HL-60 (cell line): ENCODE results near the gene SERTAD3.

Experiments
- GABPA ChIP-seq: IDR thresholded peaks from 2 replicates; pipeline ENCODE4 v1.6.1; 2012; ENCODE audit warnings: low read depth
- POLR2AphosphoS5 ChIP-seq: IDR thresholded peaks from 2 replicates; pipeline ENCODE4 v1.6.1; 2012; ENCODE audit warnings: low read depth
- SPI1 ChIP-seq: IDR thresholded peaks from 2 replicates; pipeline ENCODE4 v1.6.1; 2012; ENCODE audit warnings: low read depth, mild to moderate bottlenecking, borderline replicate concordance
- TF ChIP-seq, protein P1 (sequence below): IDR thresholded peaks from 2 replicates; pipeline ENCODE4 v1.6.1; 2012; ENCODE audit warnings: low read depth; ENCODE audit not compliant: insufficient replicate concordance
- TF ChIP-seq, protein P2 (sequence below): IDR thresholded peaks from one replicate; pipeline ENCODE4 v1.5.1; 2011; ENCODE audit warnings: low read length, control low read depth, inconsistent platforms; ENCODE audit not compliant: insufficient read depth

DNA sequence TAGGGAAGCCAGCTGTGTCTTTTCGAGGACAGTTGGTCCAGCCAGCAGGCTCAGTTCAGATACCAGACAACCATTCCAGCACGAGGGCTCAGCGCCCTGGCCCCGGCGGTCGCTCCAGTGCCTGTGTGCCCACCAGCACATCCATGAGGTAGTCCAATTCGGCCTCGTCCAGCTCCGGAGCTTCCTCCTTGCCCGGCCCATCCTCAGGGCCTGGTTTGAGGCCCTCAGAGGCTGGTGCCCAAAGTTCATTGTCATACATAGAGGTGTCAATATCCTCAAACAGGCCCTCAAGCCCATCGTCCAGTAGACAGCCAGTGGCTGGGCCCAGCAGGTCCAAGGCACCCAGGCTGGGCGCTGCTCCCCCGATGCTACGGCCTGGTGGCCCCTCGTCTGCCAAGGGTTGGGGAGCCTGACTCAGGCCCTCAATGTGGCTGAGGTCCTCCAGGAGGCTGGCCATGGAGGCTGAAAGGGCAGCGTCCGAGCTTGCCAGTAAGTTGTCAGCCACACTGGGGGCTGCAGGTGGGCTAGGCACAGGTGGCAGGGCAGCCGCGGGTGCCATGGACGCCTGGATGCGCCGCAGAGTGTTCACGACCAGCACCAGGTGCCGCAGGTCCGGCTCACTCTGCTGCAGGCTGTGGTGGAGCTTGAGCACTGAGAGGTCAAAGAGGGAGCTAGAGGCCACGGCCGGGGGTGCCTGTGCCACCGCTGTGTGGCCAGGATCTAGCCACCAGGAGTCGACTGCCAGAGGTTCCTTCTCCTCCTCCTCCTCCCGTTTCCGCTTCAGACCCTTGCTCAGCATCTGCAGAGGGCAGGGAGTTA, 21.2 kb downstream of the SERTAD3 start:
- TF ChIP-seq, protein P1, sequence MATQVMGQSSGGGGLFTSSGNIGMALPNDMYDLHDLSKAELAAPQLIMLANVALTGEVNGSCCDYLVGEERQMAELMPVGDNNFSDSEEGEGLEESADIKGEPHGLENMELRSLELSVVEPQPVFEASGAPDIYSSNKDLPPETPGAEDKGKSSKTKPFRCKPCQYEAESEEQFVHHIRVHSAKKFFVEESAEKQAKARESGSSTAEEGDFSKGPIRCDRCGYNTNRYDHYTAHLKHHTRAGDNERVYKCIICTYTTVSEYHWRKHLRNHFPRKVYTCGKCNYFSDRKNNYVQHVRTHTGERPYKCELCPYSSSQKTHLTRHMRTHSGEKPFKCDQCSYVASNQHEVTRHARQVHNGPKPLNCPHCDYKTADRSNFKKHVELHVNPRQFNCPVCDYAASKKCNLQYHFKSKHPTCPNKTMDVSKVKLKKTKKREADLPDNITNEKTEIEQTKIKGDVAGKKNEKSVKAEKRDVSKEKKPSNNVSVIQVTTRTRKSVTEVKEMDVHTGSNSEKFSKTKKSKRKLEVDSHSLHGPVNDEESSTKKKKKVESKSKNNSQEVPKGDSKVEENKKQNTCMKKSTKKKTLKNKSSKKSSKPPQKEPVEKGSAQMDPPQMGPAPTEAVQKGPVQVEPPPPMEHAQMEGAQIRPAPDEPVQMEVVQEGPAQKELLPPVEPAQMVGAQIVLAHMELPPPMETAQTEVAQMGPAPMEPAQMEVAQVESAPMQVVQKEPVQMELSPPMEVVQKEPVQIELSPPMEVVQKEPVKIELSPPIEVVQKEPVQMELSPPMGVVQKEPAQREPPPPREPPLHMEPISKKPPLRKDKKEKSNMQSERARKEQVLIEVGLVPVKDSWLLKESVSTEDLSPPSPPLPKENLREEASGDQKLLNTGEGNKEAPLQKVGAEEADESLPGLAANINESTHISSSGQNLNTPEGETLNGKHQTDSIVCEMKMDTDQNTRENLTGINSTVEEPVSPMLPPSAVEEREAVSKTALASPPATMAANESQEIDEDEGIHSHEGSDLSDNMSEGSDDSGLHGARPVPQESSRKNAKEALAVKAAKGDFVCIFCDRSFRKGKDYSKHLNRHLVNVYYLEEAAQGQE: no peak
- TF ChIP-seq POLR2AphosphoS5 (no peak), SPI1 (no peak), GABPA (no peak)
- TF ChIP-seq, protein P2, sequence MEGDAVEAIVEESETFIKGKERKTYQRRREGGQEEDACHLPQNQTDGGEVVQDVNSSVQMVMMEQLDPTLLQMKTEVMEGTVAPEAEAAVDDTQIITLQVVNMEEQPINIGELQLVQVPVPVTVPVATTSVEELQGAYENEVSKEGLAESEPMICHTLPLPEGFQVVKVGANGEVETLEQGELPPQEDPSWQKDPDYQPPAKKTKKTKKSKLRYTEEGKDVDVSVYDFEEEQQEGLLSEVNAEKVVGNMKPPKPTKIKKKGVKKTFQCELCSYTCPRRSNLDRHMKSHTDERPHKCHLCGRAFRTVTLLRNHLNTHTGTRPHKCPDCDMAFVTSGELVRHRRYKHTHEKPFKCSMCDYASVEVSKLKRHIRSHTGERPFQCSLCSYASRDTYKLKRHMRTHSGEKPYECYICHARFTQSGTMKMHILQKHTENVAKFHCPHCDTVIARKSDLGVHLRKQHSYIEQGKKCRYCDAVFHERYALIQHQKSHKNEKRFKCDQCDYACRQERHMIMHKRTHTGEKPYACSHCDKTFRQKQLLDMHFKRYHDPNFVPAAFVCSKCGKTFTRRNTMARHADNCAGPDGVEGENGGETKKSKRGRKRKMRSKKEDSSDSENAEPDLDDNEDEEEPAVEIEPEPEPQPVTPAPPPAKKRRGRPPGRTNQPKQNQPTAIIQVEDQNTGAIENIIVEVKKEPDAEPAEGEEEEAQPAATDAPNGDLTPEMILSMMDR: no peak
